Activated T-helper 17 cell treated with anti-CD3 and anti-CD28 coated beads, Interleukin-2, amount 50 U/mL, for 72 hours (primary cell): ENCODE measurements around the gene STARD7. TPM values are rescaled to one million over a fixed set of nuclear protein-coding genes. Genes with fewer than 3 reads are reported as not detected.
"Not testable (repeated sequence)": the region's sequence is repeated elsewhere in the genome, so short reads cannot be mapped to it uniquely, and the experiment has no call there.

Experiments
- ATAC-seq: fragments of 150-1000 bp; cut with Tn5 transposase; replicated peaks from 2 replicates; pipeline ENCODE4 v1.10.0; 2021; ENCODE audit warnings: mild to moderate bottlenecking, moderate library complexity
- H3K27ac Mint-ChIP-seq: one replicate; pipeline ENCODE4 v1.8.0; 2022; ENCODE audit warnings: mixed read lengths
- H3K27me3 Mint-ChIP-seq: one replicate; pipeline ENCODE4 v1.8.0; 2022; ENCODE audit warnings: mixed read lengths
- H3K36me3 Mint-ChIP-seq: one replicate; pipeline ENCODE4 v1.8.0; 2022; ENCODE audit warnings: low read depth, mild to moderate bottlenecking, mixed read lengths
- H3K4me1 Mint-ChIP-seq: one replicate; pipeline ENCODE4 v1.8.0; 2022; ENCODE audit warnings: mixed read lengths
- H3K4me3 Mint-ChIP-seq: one replicate; pipeline ENCODE4 v1.8.0; 2022; ENCODE audit warnings: mild to moderate bottlenecking, mixed read lengths
- H3K9me3 Mint-ChIP-seq: one replicate; pipeline ENCODE4 v1.8.0; 2022; ENCODE audit warnings: mixed read lengths
- total RNA-seq, 2 donors: library from RNA; stranded (reverse); gene quantifications; one replicate each; pipeline ENCODE4 v1.2.3, GENCODE V29; 2022

Gene STARD7
- total RNA-seq, 2 donors from 2014 or later: 140 to 190 TPM

- no peaks in the 10 kb centered on the region for H3K36me3 Mint-ChIP-seq
- peak; percentile 98 for ATAC-seq
- peak overlapping the region; percentile 74 for H3K4me3 Mint-ChIP-seq
- H3K9me3 Mint-ChIP-seq: no peaks in the 10 kb centered on the region
- H3K27me3 Mint-ChIP-seq: no peaks in the 10 kb centered on the region
- H3K27ac Mint-ChIP-seq: peak overlapping the region; percentile 94
- H3K4me1 Mint-ChIP-seq: peaks cover 43% of the 10 kb centered on the region
These were observed 33.4 kb upstream of the STARD7 start for GRCh38 chr2:96241900-96242611.

DNA sequence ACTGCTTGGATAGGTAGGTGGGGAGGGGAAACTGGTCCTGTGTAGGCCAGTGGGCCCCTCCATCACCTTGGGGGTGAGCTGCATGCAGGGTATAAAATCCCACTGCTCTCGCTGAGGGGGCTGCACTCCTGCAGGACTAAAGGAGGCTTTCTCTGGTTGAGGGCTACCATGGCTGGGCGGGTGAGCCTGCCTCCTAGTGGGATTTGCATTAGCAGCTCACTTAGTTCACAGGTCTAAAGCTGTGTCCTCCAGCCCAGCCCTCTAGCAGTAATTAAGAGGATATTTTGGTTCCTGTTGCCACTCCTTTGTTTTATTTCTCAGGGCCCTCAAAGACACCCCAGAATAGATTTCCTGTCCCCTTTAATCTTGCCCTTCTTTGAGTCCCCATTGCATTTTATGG, 32.6 kb upstream of the STARD7 start:
- no peak for ATAC-seq
- peak overlapping the region; percentile 74 for H3K4me3 Mint-ChIP-seq
- H3K27me3 Mint-ChIP-seq: no peaks in the 10 kb centered on the region
- no peaks in the 10 kb centered on the region for H3K36me3 Mint-ChIP-seq
- peaks cover 35% of the 10 kb centered on the region for H3K4me1 Mint-ChIP-seq
- peak overlapping the region; percentile 94 for H3K27ac Mint-ChIP-seq
- H3K9me3 Mint-ChIP-seq: no peaks in the 10 kb centered on the region

GRCh38 chr2:96240341-96241038, 31.9 kb upstream of the STARD7 start:
- ATAC-seq: no peak
- Mint-ChIP-seq H3K27ac (peak overlapping the region; percentile 94), H3K4me3 (no peak overlapping the region), H3K4me1 (peaks cover 28% of the 10 kb centered on the region), H3K36me3 (no peaks in the 10 kb centered on the region), H3K27me3 (no peaks in the 10 kb centered on the region), H3K9me3 (no peaks in the 10 kb centered on the region)

- no peak for ATAC-seq
- no peaks in the 10 kb centered on the region for H3K9me3 Mint-ChIP-seq
- no peaks in the 10 kb centered on the region for H3K27me3 Mint-ChIP-seq
- no peaks in the 10 kb centered on the region for H3K36me3 Mint-ChIP-seq
- H3K27ac Mint-ChIP-seq: peak overlapping the region; percentile 94
- peaks cover 26% of the 10 kb centered on the region for H3K4me1 Mint-ChIP-seq
- no peak overlapping the region for H3K4me3 Mint-ChIP-seq
These were observed 31.2 kb upstream of the STARD7 start for GRCh38 chr2:96239745-96240264.

GRCh38 chr2:96239091-96239490, 30.5 kb upstream of the STARD7 start:
- H3K4me3 Mint-ChIP-seq: no peak overlapping the region
- H3K27ac Mint-ChIP-seq: no peak overlapping the region
- H3K9me3 Mint-ChIP-seq: no peaks in the 10 kb centered on the region
- H3K4me1 Mint-ChIP-seq: peaks cover 23% of the 10 kb centered on the region
- H3K27me3 Mint-ChIP-seq: no peaks in the 10 kb centered on the region
- no peaks in the 10 kb centered on the region for H3K36me3 Mint-ChIP-seq
- ATAC-seq: no peak

DNA sequence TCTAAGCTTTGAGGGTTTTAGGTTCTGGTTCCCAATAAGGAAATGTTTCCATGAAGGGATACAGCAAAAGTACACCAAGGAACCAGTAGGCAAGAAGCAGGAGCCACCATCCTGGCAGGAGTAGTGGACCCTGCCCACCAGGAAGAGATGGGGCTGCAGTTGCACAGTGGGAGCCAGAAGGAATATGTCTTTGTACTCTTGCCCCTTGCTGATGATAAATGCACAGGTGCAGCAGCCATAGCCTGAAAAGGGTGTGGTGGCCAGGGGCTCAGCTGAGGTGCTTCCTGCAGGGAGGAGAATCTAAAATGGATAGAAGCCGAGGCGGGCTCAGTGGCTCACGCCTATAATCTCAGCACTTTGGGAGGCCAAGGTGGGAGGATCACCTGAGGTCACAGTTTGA, 29.6 kb upstream of the STARD7 start:
- Mint-ChIP-seq H3K4me1 (peaks cover 22% of the 10 kb centered on the region), H3K4me3 (no peak overlapping the region), H3K27ac (peak overlapping the region; percentile 29), H3K9me3 (no peaks in the 10 kb centered on the region), H3K36me3 (no peaks in the 10 kb centered on the region), H3K27me3 (no peaks in the 10 kb centered on the region)
- ATAC-seq: no peak

DNA sequence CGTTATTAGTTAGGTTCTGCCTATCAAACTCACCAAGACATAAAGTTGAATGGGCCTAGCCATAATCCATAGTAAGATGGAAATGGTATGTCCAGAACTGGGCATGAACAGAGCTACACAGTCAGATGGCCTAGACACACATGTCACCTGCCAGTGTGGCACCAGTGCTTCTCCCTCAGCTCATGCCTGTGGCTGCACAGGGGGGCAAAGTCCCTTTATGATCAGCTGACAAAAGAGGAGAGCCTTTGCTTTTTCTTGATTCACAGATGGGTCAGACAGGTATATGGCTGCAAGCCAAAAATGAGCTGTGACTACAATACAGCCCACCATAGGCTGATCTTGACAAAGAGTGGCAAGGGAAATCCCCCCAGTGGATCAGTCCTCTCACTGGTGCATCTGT, 28.3 kb upstream of the STARD7 start:
- no peak overlapping the region for H3K27ac Mint-ChIP-seq
- H3K27me3 Mint-ChIP-seq: no peaks in the 10 kb centered on the region
- H3K4me1 Mint-ChIP-seq: peaks cover 9% of the 10 kb centered on the region
- no peaks in the 10 kb centered on the region for H3K9me3 Mint-ChIP-seq
- no peaks in the 10 kb centered on the region for H3K36me3 Mint-ChIP-seq
- no peak overlapping the region for H3K4me3 Mint-ChIP-seq
- no peak for ATAC-seq

DNA sequence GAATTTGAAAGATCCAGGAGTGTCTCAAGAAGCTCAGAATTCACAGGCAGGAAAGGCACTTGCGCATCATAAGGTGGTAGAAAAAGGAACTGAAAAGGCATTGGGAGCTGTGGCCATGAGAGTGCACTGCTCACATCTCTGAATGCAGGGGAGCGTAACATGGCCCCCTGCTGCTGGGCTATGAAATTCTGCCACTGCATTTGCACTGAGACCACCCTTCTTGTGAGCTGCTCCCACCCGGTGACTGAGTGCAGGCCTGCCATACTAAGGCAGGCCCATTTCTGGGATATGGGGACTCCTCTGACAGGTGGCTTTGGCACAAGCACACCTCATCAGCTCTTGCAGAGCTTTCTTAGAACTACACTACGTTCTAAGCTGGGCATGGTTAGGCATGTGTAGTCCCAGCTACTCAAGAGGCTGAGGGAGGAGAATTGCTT, 25.3 kb upstream of the STARD7 start:
- ATAC-seq: no peak
- Mint-ChIP-seq H3K27me3 (no peaks in the 10 kb centered on the region), H3K4me3 (no peak overlapping the region)

GRCh38 chr2:96233436-96233835, 24.8 kb upstream of the STARD7 start:
- ATAC-seq: no peak
- H3K36me3 Mint-ChIP-seq: peaks cover 4% of the 10 kb centered on the region
- no peaks in the 10 kb centered on the region for H3K9me3 Mint-ChIP-seq
- H3K4me3 Mint-ChIP-seq: no peak overlapping the region
- H3K27ac Mint-ChIP-seq: no peak overlapping the region
- no peaks in the 10 kb centered on the region for H3K4me1 Mint-ChIP-seq
- H3K27me3 Mint-ChIP-seq: no peaks in the 10 kb centered on the region

More for the DNA sequence above, 25.3 kb upstream of the STARD7 start:
- Mint-ChIP-seq H3K9me3 (no peaks in the 10 kb centered on the region), H3K27ac (no peak overlapping the region), H3K4me1 (no peaks in the 10 kb centered on the region), H3K36me3 (no peaks in the 10 kb centered on the region)

DNA sequence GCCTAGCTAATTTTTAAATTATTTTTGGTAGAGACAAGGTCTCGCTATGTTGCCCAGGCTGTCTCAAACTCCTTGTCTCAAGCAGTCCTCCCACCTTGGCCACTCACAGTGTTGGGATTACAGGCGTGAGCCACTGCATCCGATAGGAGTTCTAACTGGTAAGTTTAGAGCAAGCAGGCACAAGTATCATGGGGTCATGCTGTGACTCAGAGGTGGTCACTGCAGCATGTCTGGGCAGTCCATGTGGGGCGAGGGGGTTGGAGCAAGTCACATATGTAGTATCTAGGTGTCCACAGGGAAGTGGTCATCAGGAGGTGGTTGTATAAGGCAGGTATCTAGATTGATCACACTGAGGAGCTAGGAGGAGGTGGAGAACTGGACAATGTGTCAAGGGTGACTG, 22.7 kb upstream of the STARD7 start:
- no peaks in the 10 kb centered on the region for H3K9me3 Mint-ChIP-seq
- H3K27me3 Mint-ChIP-seq: no peaks in the 10 kb centered on the region
- H3K4me1 Mint-ChIP-seq: no peaks in the 10 kb centered on the region
- peaks cover 6% of the 10 kb centered on the region for H3K36me3 Mint-ChIP-seq
- H3K27ac Mint-ChIP-seq: no peak overlapping the region
- no peak for ATAC-seq
- no peak overlapping the region for H3K4me3 Mint-ChIP-seq

DNA sequence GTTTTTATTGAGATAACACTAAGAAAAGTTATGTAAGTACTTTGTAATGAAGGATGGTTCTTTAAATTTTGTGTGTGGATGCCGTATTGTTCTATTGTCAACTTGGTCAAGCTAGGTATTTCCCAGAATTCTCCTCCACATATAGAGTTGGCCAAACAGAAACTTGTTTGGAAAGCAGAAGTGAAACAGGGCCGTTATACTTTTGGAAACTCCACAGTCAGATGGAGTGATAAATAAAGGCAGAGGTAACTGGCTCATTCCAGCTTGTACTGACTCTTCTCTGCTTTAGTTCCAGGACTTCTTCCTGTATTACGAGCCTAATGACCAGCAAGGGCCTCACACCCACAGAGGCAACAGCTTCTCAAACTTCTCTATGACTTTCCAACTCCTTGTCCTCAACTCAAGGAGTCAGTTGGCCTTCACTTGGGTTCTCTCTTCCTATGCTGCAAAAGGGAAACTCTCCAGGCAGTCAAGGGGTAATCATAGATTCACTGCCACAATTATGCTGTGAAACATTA, 16.4 kb upstream of the STARD7 start:
- Mint-ChIP-seq H3K27ac (peak overlapping the region; percentile 75), H3K4me1 (peaks cover 6% of the 10 kb centered on the region), H3K36me3 (peaks cover 6% of the 10 kb centered on the region), H3K4me3 (no peak overlapping the region), H3K27me3 (no peaks in the 10 kb centered on the region), H3K9me3 (no peaks in the 10 kb centered on the region)
- no peak for ATAC-seq

GRCh38 chr2:96221106-96221505, 12.5 kb upstream of the STARD7 start:
- ATAC-seq, H3K9me3 Mint-ChIP-seq, H3K4me3 Mint-ChIP-seq, H3K27me3 Mint-ChIP-seq, H3K4me1 Mint-ChIP-seq, H3K36me3 Mint-ChIP-seq: not testable (repeated sequence)
- peak overlapping the region; percentile 10 for H3K27ac Mint-ChIP-seq

DNA sequence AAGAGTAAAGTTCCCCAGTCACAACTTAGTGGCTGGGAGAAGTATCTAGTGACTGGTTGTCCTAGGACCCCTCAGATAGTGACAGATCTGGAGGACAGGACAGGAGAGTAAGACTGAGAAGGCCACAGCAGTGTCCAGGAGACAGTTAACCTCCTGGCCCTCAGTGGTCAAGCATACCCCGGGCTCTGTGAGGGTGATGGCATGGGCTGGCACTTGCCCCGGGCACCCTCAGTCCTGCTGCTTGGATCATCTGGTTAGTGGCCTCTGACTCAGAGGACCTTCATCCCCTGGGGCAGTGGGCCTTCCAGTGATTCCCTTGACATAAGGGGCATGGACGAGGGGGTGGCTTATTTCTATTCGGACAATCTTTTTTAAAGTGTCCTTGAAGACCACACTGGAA, 11.3 kb upstream of the STARD7 start:
- H3K4me1 Mint-ChIP-seq, H3K4me3 Mint-ChIP-seq, H3K36me3 Mint-ChIP-seq, ATAC-seq, H3K9me3 Mint-ChIP-seq, H3K27ac Mint-ChIP-seq, H3K27me3 Mint-ChIP-seq: not testable (repeated sequence)

DNA sequence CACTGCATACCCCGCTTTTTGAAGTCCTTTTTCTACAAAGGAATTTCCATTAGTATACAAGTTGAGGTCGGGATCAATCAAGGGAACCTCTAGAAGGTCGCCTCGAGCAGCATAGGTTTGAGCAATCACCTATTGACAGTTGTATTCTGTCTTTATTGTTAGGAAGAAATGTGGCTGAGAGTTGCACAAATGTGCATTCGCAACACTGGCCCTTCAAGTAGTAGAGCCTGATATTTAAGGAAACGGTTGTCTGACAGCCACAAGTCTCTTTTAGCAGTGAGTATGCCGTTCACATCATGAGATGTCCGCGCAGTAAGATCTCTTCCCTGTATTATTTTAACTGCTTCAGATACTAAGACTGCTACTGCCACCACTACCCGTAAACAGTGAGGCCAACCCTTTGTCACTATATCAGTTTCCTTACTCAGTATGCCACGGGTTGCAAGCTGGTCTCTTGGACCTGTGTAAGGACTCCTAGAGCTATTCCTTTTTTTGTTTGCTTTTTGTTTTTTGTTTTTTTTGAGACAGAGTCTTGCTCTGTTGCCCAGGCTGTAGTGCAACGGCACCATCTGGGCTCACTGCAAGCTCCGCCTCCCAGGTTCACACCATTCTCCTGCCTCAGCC, 10.0 kb upstream of the STARD7 start:
- no peaks in the 10 kb centered on the region for H3K9me3 Mint-ChIP-seq
- no peaks in the 10 kb centered on the region for H3K4me1 Mint-ChIP-seq
- H3K4me3 Mint-ChIP-seq: no peak overlapping the region
- H3K27me3 Mint-ChIP-seq: no peaks in the 10 kb centered on the region
- no peaks in the 10 kb centered on the region for H3K36me3 Mint-ChIP-seq
- no peak for ATAC-seq
- H3K27ac Mint-ChIP-seq: no peak overlapping the region

GRCh38 chr2:96214554-96214953, 5.9 kb upstream of the STARD7 start:
- no peaks in the 10 kb centered on the region for H3K27me3 Mint-ChIP-seq
- no peaks in the 10 kb centered on the region for H3K9me3 Mint-ChIP-seq
- no peak overlapping the region for H3K4me3 Mint-ChIP-seq
- no peak for ATAC-seq
- no peak overlapping the region for H3K27ac Mint-ChIP-seq
- no peaks in the 10 kb centered on the region for H3K4me1 Mint-ChIP-seq
- H3K36me3 Mint-ChIP-seq: no peaks in the 10 kb centered on the region
